Parietal lobe (tissue), 1 donor: ENCODE measurements around the gene TMEM190. TPM values are rescaled to one million over a fixed set of nuclear protein-coding genes. Genes with fewer than 3 reads are reported as not detected.

ENCODE experiments used
- total RNA-seq: library from RNA; depleted of rRNA; stranded (reverse); fragments of >200 nt; gene quantifications from one replicate; pipeline ENCODE4 v1.2.3, GENCODE V29; 2014

The TMEM190 gene
- not detected for total RNA-seq

GRCh38 chr19:55376241-55376933 lies at the start of gene TMEM190:
Gene TMEM190 (plus strand): TSS chr19:55376826. CDS start chr19:55376854, 28 bp downstream.

GRCh38 chr19:55339105-55339888 lies 37.3 kb upstream of the TMEM190 start, which contains the start of gene KMT5C:
Gene KMT5C (plus strand): TSS chr19:55339876. CDS start chr19:55341937, 2,061 bp downstream.

GRCh38 chr19:55354698-55355212 lies 21.9 kb upstream of the TMEM190 start, which contains the start of gene COX6B2:
Gene COX6B2 (minus strand): TSS chr19:55354719. CDS start chr19:55354521, 198 bp downstream.

GRCh38 chr19:55362990-55363716 lies 13.5 kb upstream of the TMEM190 start, which contains the start of gene GARIN5B:
Gene GARIN5B (minus strand): TSS chr19:55363260. CDS start chr19:55363066, 194 bp downstream.

GRCh38 chr19:55370305-55370988 lies 6.2 kb upstream of the TMEM190 start, which contains the start of gene IL11:
Gene IL11 (minus strand): TSS chr19:55370463. CDS start chr19:55370310, 153 bp downstream.

GRCh38 chr19:55384131-55384919 lies 7.7 kb downstream of the TMEM190 start, which contains the start of gene TMEM238:
Gene TMEM238 (minus strand): TSS chr19:55384292. CDS start chr19:55384259, 33 bp downstream.

GRCh38 chr19:55385724-55386492 lies 9.3 kb downstream of the TMEM190 start, which contains the start of gene RPL28:
Gene RPL28 (plus strand): TSS chr19:55385932. CDS start chr19:55386358, 426 bp downstream.

GRCh38 chr19:55407550-55407799 lies 30.8 kb downstream of the TMEM190 start, which contains the start of gene UBE2S:
Gene UBE2S (minus strand): TSS chr19:55407788. CDS start chr19:55407589, 199 bp downstream.

Other genes starting within 250 kb of the TMEM190 start
- 0.94 TPM for gene TNNT1, start 227.6 kb upstream of the TMEM190 start, total RNA-seq
- gene TNNI3, start 219.1 kb upstream of the TMEM190 start, total RNA-seq = 0.94 TPM
- gene DNAAF3, start 210.2 kb upstream of the TMEM190 start, total RNA-seq = 0.94 TPM
- gene SYT5, start 196.5 kb upstream of the TMEM190 start, total RNA-seq = 47.9 TPM
- gene PTPRH, start 167.3 kb upstream of the TMEM190 start, total RNA-seq = not detected
- gene TMEM86B, start 148.1 kb upstream of the TMEM190 start, total RNA-seq = 4.4 TPM
- 25.0 TPM for gene PPP6R1, start 117.8 kb upstream of the TMEM190 start, total RNA-seq
- gene HSPBP1, start 96.7 kb upstream of the TMEM190 start, total RNA-seq = 20.3 TPM
- gene BRSK1, start 92.8 kb upstream of the TMEM190 start, total RNA-seq = 82.9 TPM
- not detected for gene TMEM150B, start 51.5 kb upstream of the TMEM190 start, total RNA-seq
- gene KMT5C, start 37.0 kb upstream of the TMEM190 start, total RNA-seq = 15.0 TPM
- gene COX6B2, start 22.1 kb upstream of the TMEM190 start, total RNA-seq = not detected
- not detected for gene GARIN5B, start 13.6 kb upstream of the TMEM190 start, total RNA-seq
- not detected for gene IL11, start 6.4 kb upstream of the TMEM190 start, total RNA-seq
- not detected for gene TMEM238, start 7.5 kb downstream of the TMEM190 start, total RNA-seq
- 157 TPM for gene RPL28, start 9.1 kb downstream of the TMEM190 start, total RNA-seq
- 22.8 TPM for gene UBE2S, start 31.0 kb downstream of the TMEM190 start, total RNA-seq
- 8.5 TPM for gene SHISA7, start 66.5 kb downstream of the TMEM190 start, total RNA-seq
- 13.1 TPM for gene ISOC2, start 84.8 kb downstream of the TMEM190 start, total RNA-seq
- gene C19orf85, start 87.9 kb downstream of the TMEM190 start, total RNA-seq = not detected
- 1.6 TPM for gene ZNF628, start 99.8 kb downstream of the TMEM190 start, total RNA-seq
- gene NAT14, start 108.4 kb downstream of the TMEM190 start, total RNA-seq = 12.5 TPM
- gene SSC5D, start 111.6 kb downstream of the TMEM190 start, total RNA-seq = 0.63 TPM
- not detected for gene SBK2, start 160.3 kb downstream of the TMEM190 start, total RNA-seq
- not detected for gene SBK3, start 168.7 kb downstream of the TMEM190 start, total RNA-seq
- gene ZNF579, start 204.0 kb downstream of the TMEM190 start, total RNA-seq = 2.8 TPM
- 3.8 TPM for gene FIZ1, start 222.7 kb downstream of the TMEM190 start, total RNA-seq
- 4.7 TPM for gene ZNF524, start 223.5 kb downstream of the TMEM190 start, total RNA-seq
- 3.1 TPM for gene ZNF865, start 228.8 kb downstream of the TMEM190 start, total RNA-seq
- 4.7 TPM for gene ZNF784, start 247.7 kb downstream of the TMEM190 start, total RNA-seq